GM21825 (cell line): Measurements from ENCODE around the gene HOXB6.

Experiments
- ATAC-seq: cut with Tn5 transposase; IDR thresholded peaks from one replicate; pipeline ENCODE4 v1.9.1; 2021; ENCODE audit warnings: mild to moderate bottlenecking, moderate library complexity; ENCODE audit not compliant: unreplicated experiment

The HOXB6 gene

GRCh38 chr17:48636177-48637018, 31.6 kb upstream of the HOXB6 start:
- ATAC-seq = peak; percentile 54

- ATAC-seq = no peak
Observed at GRCh38 chr17:48634493-48635208, 29.9 kb upstream of the HOXB6 start.

GRCh38 chr17:48633266-48633677, 28.5 kb upstream of the HOXB6 start:
- ATAC-seq = no peak

DNA sequence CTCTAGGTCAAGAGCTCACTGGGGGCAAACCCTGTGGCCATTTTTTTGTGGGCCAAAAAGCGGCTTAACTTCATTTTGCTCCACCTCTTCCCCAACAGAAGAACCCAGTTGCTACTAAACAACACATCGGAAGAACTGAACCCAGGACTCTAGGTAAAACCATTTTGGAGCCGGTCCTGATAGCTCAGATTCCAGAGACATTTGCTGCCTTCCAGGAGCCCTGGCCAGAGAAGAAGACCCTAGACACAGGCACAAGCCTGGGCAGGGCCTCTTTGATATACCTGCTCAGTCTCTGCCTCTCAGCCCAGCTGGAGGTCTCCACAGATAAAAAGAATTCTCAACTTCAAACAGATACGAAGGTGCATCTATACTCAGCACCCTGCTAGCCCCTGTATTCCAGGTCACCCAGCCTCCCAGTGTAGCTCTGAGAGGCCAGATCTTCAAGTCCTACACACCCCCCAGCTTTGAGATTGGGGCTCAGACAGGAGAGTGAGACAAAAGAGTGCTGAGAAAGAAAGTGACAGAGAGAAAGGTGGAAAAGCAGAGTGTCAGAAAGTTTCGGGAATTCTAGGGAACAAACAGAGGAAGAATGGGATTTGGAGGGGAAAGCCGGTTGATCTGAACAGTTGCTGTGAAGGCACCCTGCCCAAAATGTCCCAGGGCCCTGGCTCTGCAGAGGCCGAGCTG, 27.9 kb upstream of the HOXB6 start:
- ATAC-seq = no peak

DNA sequence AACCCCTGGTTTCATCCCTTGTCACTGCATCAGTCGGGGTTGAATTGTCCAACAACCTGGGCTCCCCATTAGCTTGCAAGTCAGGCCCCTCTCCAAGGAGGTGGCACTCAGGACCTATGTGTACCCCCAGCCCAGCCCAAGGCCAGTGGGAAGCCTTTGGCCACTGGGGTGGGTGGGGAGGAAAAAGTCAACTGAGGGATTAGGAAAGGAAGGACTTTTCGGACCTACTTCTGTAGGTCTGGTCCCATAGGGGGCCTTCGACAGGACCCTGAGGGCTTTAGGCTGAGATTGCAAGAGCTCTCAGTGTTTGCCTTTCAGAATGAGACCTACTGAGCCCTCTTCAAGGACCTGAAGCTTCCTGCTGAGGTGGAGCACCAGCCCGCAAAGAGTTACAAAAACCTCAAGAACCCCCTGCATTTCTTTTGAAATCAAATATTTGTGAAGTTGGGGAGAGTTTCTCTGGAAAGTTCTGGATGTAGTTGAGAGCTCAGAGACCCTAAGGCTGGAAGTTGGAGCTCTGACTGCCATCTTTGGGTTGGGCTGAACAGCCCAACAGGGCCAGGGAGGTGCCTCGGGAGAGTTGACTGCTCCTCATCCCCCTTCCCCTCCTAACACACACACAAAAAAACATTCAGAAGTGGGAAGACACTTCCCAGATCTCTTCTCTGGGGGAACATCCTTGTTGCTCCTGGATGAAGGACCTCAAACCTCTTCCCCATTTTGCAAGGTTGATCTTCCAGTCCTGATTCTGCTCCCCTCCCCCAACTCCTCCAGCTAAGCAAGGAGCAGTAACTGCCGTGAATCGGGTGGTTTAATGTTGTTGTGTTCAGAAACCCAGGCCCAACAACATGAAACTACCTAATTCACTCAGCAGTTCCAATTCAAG, 27.1 kb upstream of the HOXB6 start:
- no peak for ATAC-seq

- ATAC-seq = no peak
Observed at GRCh38 chr17:48630925-48631692, 26.3 kb upstream of the HOXB6 start.

DNA sequence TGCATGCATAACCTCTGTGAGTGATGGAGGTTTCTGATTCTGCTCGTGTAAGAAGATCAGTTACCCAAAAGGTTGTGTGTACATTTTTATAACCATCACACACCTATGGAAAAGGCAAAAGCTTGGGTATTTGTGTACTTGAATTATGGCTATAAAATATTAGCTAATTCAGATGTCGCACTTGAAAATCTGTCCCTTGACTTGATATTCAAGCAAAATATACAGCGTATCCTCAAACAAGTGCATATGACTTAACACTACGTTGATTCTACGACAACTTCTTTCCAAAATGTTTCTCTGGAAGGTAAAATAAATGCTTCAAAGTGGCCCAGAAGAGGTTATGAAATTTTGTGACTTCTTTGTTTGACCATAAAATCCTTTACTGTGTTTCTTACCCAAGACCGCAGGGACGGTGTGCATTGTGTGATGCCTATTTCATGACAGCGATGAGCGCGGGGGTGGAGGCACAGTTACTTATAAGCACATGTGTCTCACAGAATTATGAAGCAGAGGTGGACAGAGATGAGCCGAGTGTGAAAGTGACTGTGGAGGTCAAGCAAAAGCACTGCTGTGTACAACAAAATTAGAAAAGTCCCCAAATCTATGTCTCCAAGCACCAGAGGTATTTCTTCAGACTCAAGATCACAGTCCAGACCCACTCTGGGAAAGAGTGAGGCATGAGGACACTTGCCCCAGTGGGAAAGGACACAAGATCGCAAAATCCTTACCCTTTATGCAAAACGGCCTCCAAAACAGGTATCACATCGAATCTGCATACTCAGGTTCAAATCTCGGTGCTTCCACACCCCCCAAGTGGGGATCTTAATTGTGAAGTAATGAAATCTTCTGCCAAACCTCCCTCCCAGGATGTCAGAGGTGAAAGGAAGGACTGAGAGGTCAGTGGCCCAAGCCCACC, 25.5 kb upstream of the HOXB6 start:
- ATAC-seq = no peak

- no peak for ATAC-seq
Observed at GRCh38 chr17:48629411-48629759, 24.6 kb upstream of the HOXB6 start.

- ATAC-seq = no peak
Observed at GRCh38 chr17:48628649-48629410, 24.0 kb upstream of the HOXB6 start.

DNA sequence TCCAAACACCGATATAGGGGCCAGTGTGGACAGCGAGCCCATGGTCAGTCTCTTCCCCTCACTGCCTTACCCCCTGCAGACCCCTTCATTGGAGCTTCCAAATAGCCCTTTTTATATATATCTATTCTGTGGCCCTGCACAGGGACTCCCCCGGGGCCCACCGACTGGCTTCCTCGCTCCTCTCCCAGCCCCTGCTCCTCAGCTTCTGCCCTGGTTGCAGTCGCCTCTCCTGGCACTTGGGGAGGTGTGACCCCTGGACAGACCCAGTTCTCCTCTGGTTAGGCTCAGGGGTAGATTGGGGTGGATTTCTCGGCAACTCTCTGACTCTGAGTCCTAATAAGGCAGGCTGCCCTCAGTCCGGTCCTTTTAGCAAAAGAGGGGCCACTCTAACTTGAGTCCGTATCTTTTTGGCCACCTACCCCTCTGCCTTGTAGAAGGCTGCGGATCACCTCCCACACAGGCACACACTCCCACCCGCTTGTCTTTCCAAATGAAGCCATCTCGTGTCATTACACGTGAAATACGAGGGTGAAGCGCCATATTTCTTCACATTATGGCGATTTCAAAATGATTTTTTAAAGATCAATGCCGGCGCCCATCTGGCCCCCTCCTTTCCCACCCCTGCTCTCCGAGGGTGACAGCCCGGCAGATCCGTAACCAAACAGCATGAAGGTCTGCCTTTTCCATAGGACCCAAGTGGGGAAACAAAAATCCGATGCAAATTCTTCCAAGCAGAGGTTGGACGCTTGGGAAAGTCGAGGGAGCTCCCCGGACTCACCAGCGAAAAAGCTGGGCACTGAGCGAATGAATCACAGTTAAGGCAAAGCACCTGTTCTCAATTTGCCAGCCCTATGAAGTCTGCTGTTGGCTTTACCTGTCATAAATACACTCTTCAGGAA, 23.1 kb upstream of the HOXB6 start:
- ATAC-seq = no peak

- no peak for ATAC-seq
Observed at GRCh38 chr17:48627118-48627597, 22.4 kb upstream of the HOXB6 start.

GRCh38 chr17:48626245-48627117, 21.7 kb upstream of the HOXB6 start, which contains the start of gene HOXB9:
TSS of gene HOXB9 (minus strand) at chr17:48626358. CDS start at chr17:48626269, 89 bp downstream.
- no peak for ATAC-seq

DNA sequence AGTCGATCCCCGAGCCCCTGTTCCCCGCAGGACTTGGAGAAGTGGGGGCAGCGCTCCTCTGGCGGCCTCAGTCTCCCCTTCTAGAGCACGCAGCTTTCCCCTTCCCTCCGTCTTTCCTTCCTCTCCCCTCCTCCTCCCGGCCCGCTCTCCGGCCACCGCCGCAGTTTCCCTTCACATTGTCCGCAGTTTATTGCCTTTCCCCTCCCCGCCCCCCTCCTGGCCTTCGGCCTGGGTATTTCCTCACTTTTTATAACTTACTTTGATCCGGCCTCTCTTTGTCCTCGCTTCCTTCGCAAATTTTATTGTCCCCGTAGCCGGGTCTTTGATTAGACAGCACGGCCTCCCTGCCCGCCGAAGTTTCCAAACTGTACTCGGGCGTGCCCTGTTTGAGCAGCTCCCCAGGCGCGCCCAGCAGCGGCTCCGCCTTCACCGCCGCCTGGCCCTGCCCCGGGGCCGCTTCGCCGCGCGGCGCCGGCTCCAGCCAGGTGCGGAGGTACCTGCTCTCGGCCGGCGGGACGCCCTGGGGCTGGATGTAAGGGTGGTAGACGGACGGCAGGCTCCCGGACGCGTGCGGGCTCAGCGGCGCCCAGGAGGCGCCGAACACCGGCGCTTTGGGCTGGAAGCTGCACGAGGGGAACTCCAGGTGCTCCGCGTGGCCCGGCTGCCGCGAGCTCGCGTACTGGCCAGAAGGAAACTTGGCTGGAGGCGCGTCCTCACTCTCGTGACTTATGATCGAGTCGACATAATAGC, 20.9 kb upstream of the HOXB6 start:
- ATAC-seq = no peak

DNA sequence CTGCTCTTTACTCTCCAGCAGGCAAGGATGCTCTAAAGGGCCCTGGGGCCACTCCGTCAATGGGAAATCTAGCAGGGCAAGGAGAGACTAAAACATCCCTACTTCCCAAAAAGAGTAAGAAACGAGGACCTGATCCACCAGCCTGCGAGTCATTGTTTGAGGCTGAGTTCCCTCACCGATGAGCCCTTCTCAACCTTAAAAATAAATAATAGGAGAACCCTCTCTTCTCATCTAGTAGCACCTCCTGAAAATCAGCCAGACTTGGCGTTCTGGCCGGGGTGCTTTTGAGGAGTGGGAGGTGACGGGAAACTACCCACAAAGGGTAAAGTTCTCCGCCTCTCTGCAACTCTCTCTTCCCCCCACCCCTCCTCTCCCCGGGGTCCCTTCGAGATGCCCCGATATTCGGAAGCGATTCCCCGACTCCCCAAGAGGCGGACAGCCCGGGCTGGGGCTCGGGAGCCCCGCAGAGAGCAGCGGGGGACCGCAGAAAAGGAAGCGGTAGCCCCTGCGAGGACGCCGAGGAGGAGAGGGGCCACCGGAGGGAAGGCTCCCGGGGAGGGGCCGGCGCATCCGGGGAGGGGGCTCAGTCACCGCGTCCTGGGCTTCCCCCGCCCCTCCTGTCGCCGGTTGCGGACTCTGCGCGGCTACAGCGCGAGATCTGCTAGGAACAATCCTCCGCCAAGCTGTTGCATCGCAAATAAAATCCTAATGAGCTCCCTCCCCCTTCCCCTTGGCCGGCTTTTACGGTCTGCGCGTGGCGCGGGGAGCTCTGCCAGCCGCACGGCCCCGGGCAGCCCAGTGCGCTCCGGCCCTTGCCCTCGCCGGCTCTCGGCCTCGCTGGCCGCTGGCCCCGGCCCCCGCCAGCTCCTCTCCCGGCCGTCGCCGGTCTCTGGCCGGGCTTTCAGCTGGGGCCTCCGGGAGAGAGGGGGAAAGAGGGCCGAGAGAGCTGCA, 20.0 kb upstream of the HOXB6 start:
- ATAC-seq = no peak
